H9 (cell line): ENCODE measurements around the gene ATF4. TPM values are rescaled to one million over a fixed set of nuclear protein-coding genes. Genes with fewer than 3 reads are reported as not detected.
"Not testable (repeated sequence)": the region's sequence is repeated elsewhere in the genome, so short reads cannot be mapped to it uniquely, and the experiment has no call there.

Experiments used
- DNase-seq: peaks from one replicate; pipeline ENCODE4 v3.0.0-alpha.2; 2017
- H2AFZ ChIP-seq: one replicate; pipeline ENCODE4 v1.6.1; 2013; ENCODE audit warnings: mild to moderate bottlenecking, low read length, control low read depth, moderate library complexity
- H2AK5ac ChIP-seq: 2 replicates; pipeline ENCODE4 v1.6.1; 2013; ENCODE audit warnings: low read length, control low read depth, mixed read lengths; ENCODE audit not compliant: insufficient read length
- H2BK120ac ChIP-seq: one replicate; pipeline ENCODE4 v1.6.1; 2013; ENCODE audit warnings: low read depth, mild to moderate bottlenecking, low read length, control low read depth, inconsistent platforms; ENCODE audit not compliant: poor library complexity, severe bottlenecking
- H2BK12ac ChIP-seq: 2 replicates; pipeline ENCODE4 v1.6.1; 2013; ENCODE audit warnings: low read length, control low read depth, mixed read lengths, low read depth; ENCODE audit not compliant: insufficient read length
- H2BK15ac ChIP-seq: 2 replicates; pipeline ENCODE4 v1.6.1; 2013; ENCODE audit warnings: low read depth, low read length, control low read depth
- H2BK20ac ChIP-seq: one replicate; pipeline ENCODE4 v1.6.1; 2013; ENCODE audit warnings: low read depth, mild to moderate bottlenecking, low read length, control low read depth, inconsistent platforms; ENCODE audit not compliant: poor library complexity, severe bottlenecking
- H2BK5ac ChIP-seq: 2 replicates; pipeline ENCODE4 v1.6.1; 2013; ENCODE audit warnings: low read length, control low read depth, mixed read lengths; ENCODE audit not compliant: insufficient read length
- H3K14ac ChIP-seq: 2 replicates; pipeline ENCODE4 v1.6.1; 2013; ENCODE audit warnings: low read length, control low read depth; ENCODE audit not compliant: insufficient read depth
- H3K18ac ChIP-seq: 2 replicates; pipeline ENCODE4 v1.6.1; 2013; ENCODE audit warnings: low read depth, mild to moderate bottlenecking, mixed read lengths, low read length, control low read depth; ENCODE audit not compliant: insufficient read length
- H3K23ac ChIP-seq: 2 replicates; pipeline ENCODE4 v1.6.1; 2013; ENCODE audit warnings: low read length, control low read depth, mixed read lengths, low read depth; ENCODE audit not compliant: insufficient read length
- H3K23me2 ChIP-seq: 2 replicates; pipeline ENCODE4 v1.6.1; 2013; ENCODE audit warnings: low read depth, mild to moderate bottlenecking, mixed read lengths, low read length, control low read depth; ENCODE audit not compliant: insufficient read length, poor library complexity, severe bottlenecking
- H3K27ac ChIP-seq: 2 replicates; pipeline ENCODE4 v1.5.1; 2013; ENCODE audit warnings: low read length, control low read depth, mixed read lengths, low read depth; ENCODE audit not compliant: insufficient read length
- H3K27me3 ChIP-seq: 2 replicates; pipeline ENCODE4 v1.6.1; 2013; ENCODE audit warnings: low read length, control low read depth, inconsistent platforms; ENCODE audit not compliant: insufficient read depth
- H3K4ac ChIP-seq: 2 replicates; pipeline ENCODE4 v1.6.1; 2013; ENCODE audit warnings: low read depth, mild to moderate bottlenecking, control low read depth, inconsistent platforms, low read length, moderate library complexity
- H3K4me1 ChIP-seq: 2 replicates; pipeline ENCODE4 v1.6.1; 2013; ENCODE audit warnings: low read length, control low read depth, inconsistent platforms; ENCODE audit not compliant: insufficient read depth
- H3K4me2 ChIP-seq: 2 replicates; pipeline ENCODE4 v1.6.1; 2013; ENCODE audit warnings: low read length, control low read depth, mixed read lengths; ENCODE audit not compliant: insufficient read length, insufficient read depth
- H3K56ac ChIP-seq: 2 replicates; pipeline ENCODE4 v1.6.1; 2013; ENCODE audit warnings: low read depth, mild to moderate bottlenecking, mixed read lengths, low read length, control low read depth; ENCODE audit not compliant: insufficient read length
- H3K79me1 ChIP-seq: 2 replicates; pipeline ENCODE4 v1.6.1; 2013; ENCODE audit warnings: low read depth, mild to moderate bottlenecking, moderate library complexity, low read length, control low read depth, inconsistent platforms; ENCODE audit not compliant: insufficient read depth, poor library complexity, severe bottlenecking
- H3K79me2 ChIP-seq: 2 replicates; pipeline ENCODE4 v1.6.1; 2013; ENCODE audit warnings: low read length, control low read depth, inconsistent platforms; ENCODE audit not compliant: insufficient read depth
- H3K9ac ChIP-seq: 2 replicates; pipeline ENCODE4 v1.6.1; 2013; ENCODE audit warnings: low read length, control low read depth, mixed read lengths; ENCODE audit not compliant: insufficient read length; ENCODE audit errors: extremely low read depth
- H3K9me3 ChIP-seq: one replicate; pipeline ENCODE4 v1.6.1; 2013; ENCODE audit warnings: low read depth, low read length, inconsistent platforms; ENCODE audit not compliant: control insufficient read depth
- H3T11ph ChIP-seq: one replicate; pipeline ENCODE4 v1.6.1; 2013; ENCODE audit warnings: mild to moderate bottlenecking, low read length, control low read depth, inconsistent platforms
- H4K20me1 ChIP-seq: one replicate; pipeline ENCODE4 v1.6.1; 2013; ENCODE audit not compliant: control insufficient read depth, insufficient read length, insufficient read depth
- H4K5ac ChIP-seq: 2 replicates; pipeline ENCODE4 v1.6.1; 2013; ENCODE audit warnings: low read depth, mild to moderate bottlenecking, mixed read lengths, low read length, control low read depth; ENCODE audit not compliant: insufficient read length
- H4K8ac ChIP-seq: replicated peaks from 2 replicates; pipeline ENCODE4 v1.6.1; 2013; ENCODE audit warnings: low read length, control low read depth, mixed read lengths, low read depth; ENCODE audit not compliant: insufficient read length
- H4K91ac ChIP-seq: 2 replicates; pipeline ENCODE4 v1.6.1; 2013; ENCODE audit warnings: low read depth, mild to moderate bottlenecking, moderate library complexity, mixed read lengths, low read length, control low read depth; ENCODE audit not compliant: insufficient read length
- H3K27ac Mint-ChIP-seq, 3 experiments: 2 replicates in 2 of 3; 3 replicates in 1 of 3; pipeline ENCODE4 v1.8.0; 2020 to 2021; ENCODE audit warnings: mixed read lengths in 3 of 3, mild to moderate bottlenecking in 1 of 3, moderate library complexity in 1 of 3
- H3K27me3 Mint-ChIP-seq: 2 replicates; pipeline ENCODE4 v1.8.0; 2021; ENCODE audit warnings: low read depth, mild to moderate bottlenecking, moderate library complexity, mixed read lengths
- H3K36me3 Mint-ChIP-seq, 3 experiments: 2 replicates in 2 of 3; 3 replicates in 1 of 3; pipeline ENCODE4 v1.8.0; 2020 to 2021; ENCODE audit warnings: low read depth in 3 of 3, mixed read lengths in 3 of 3; ENCODE audit not compliant: insufficient read depth in 1 of 3
- H3K4me1 Mint-ChIP-seq, 2 experiments: 2 replicates each; pipeline ENCODE4 v1.8.0; 2020; ENCODE audit warnings: mixed read lengths in 2 of 2
- H3K4me3 Mint-ChIP-seq, 2 experiments: 2 replicates in 1 of 2; 3 replicates in 1 of 2; pipeline ENCODE4 v1.8.0; 2020 to 2021; ENCODE audit warnings: mild to moderate bottlenecking in 2 of 2, mixed read lengths in 2 of 2, moderate library complexity in 1 of 2
- H3K9me3 Mint-ChIP-seq, 2 experiments: 2 replicates in 1 of 2; 3 replicates in 1 of 2; pipeline ENCODE4 v1.8.0; 2020; ENCODE audit warnings: mild to moderate bottlenecking in 2 of 2, mixed read lengths in 2 of 2, moderate library complexity in 1 of 2
- CTCF ChIP-seq: fragments of 200-600 bp; sonication (generic); conservative IDR thresholded peaks from 3 replicates; pipeline ENCODE4 v1.8.0; 2021; ENCODE audit warnings: antibody characterized with exemption, mild to moderate bottlenecking
- WGBS: extraction: QIAGEN DNeasy Blood & Tissue Kit; methylation state at CpG from one replicate; pipeline ENCODE4 v1.1.7; 2013; ENCODE audit warnings: missing lambda C conversion rate, low lambda C conversion rate, mixed read lengths; ENCODE audit not compliant: insufficient read length; ENCODE audit errors: extremely low coverage; 5-methylcytosine and 5-hydroxymethylcytosine counted together
- total RNA-seq: library from RNA; stranded (reverse); gene quantifications from 2 replicates; pipeline ENCODE4 v1.2.1, GENCODE V29; 2021

ATF4 gene
- total RNA-seq, 1 experiment from 2014 or later: 455 TPM

- TF ChIP-seq CTCF: no peak
Measured at GRCh38 chr22:39504071-39504470, 16.3 kb upstream of the ATF4 start.

GRCh38 chr22:39507021-39507420 lies 13.3 kb upstream of the ATF4 start:
- not testable (repeated sequence) for H2BK5ac ChIP-seq, H4K91ac ChIP-seq, H4K20me1 ChIP-seq, H4K5ac ChIP-seq, H3K79me1 ChIP-seq, H3K4me2 ChIP-seq, H2BK15ac ChIP-seq, H2AFZ ChIP-seq, H3K56ac ChIP-seq, H3K79me2 ChIP-seq, H3K23me2 ChIP-seq, H3K4me1 ChIP-seq, H3T11ph ChIP-seq, H2BK120ac ChIP-seq, H4K8ac ChIP-seq, DNase-seq, H2AK5ac ChIP-seq, H3K4ac ChIP-seq, H2BK12ac ChIP-seq, H3K27ac ChIP-seq, H3K18ac ChIP-seq, H3K14ac ChIP-seq, H2BK20ac ChIP-seq, H3K4me3 Mint-ChIP-seq, H3K23ac ChIP-seq, H3K9me3 Mint-ChIP-seq, H3K9me3 ChIP-seq, H3K9ac ChIP-seq, H3K27ac Mint-ChIP-seq
- Mint-ChIP-seq H3K4me1 (peaks cover 10 to 14% of the 10 kb centered on the region in 2 experiments), H3K36me3 (peaks cover 65 to 83% (median 66%) of the 10 kb centered on the region in 3 experiments), H3K27me3 (peaks cover 90% of the 10 kb centered on the region)
- WGBS: no CpG with 5 or more reads among the region's 10 CpGs
- H3K27me3 ChIP-seq: peaks cover 43% of the 10 kb centered on the region; the same call in 1 of the 2 replicates

More at GRCh38 chr22:39504071-39504470, 16.3 kb upstream of the ATF4 start:
- WGBS: no CpG with 5 or more reads among the region's 16 CpGs
- Histone ChIP-seq H3K9me3 (no peaks in the 10 kb centered on the region), H3K27ac (no peak overlapping the region), H3K79me1 (no peaks in the 10 kb centered on the region), H3K18ac (no peak overlapping the region), H2BK15ac (no peak overlapping the region), H2BK120ac (no peak overlapping the region), H2AK5ac (no peak overlapping the region), H3T11ph (no peak overlapping the region), H3K27me3 (peaks cover 24% of the 10 kb centered on the region; the same call in 1 of the 2 replicates), H4K91ac (no peak overlapping the region), H3K4me1 (no peaks in the 10 kb centered on the region; the same call in 1 of the 2 replicates), H3K23me2 (peaks cover 8% of the 10 kb centered on the region), H3K23ac (no peak overlapping the region), H3K4me2 (no peak overlapping the region), H4K5ac (no peak overlapping the region), H2BK12ac (no peak overlapping the region), H2BK20ac (no peak overlapping the region), H3K9ac (no peak overlapping the region), H4K8ac (no peak overlapping the region), H4K20me1 (peaks cover 8% of the 10 kb centered on the region), H3K79me2 (no peaks in the 10 kb centered on the region), H2AFZ (no peak overlapping the region), H3K4ac (no peak overlapping the region), H3K14ac (no peak overlapping the region), H3K56ac (no peak overlapping the region), H2BK5ac (no peak overlapping the region)
- DNase-seq: no peak
- Mint-ChIP-seq H3K9me3 (no peaks in the 10 kb centered on the region), H3K4me3 (peak overlapping the region in 1 of 2 experiments; percentile 55; a peak in 2 of 5 replicates), H3K36me3 (peaks cover 41 to 55% (median 45%) of the 10 kb centered on the region in 3 experiments), H3K27ac (no peak overlapping the region), H3K27me3 (peaks cover 88% of the 10 kb centered on the region), H3K4me1 (peaks cover 10 to 14% of the 10 kb centered on the region in 2 experiments)
